Left lung (tissue), 10 donors: ENCODE results near the gene ASIC4. TPM values are rescaled to one million over a fixed set of nuclear protein-coding genes. Genes with fewer than 3 reads are reported as not detected.

ENCODE experiments used
- ATAC-seq: fragments of 200-7000 bp; cut with Tn5 transposase; one replicate; pipeline ENCODE4 v1.9.1; 2020; ENCODE audit warnings: moderate library complexity
- DNase-seq, 4 donors: peaks; one replicate each; pipeline ENCODE4 v3.0.0-alpha.2; 2013 to 2020
- H3K27ac ChIP-seq, 2 donors: fragments of 200-600 bp; sonication (generic) in 1 of 2; one replicate each; pipeline versions ENCODE4 v1.5.0 to v1.8.0; 2020 to 2021
- H3K27me3 ChIP-seq, 2 donors: fragments of 200-600 bp; sonication (generic) in 1 of 2; one replicate each; pipeline versions ENCODE4 v1.5.0 to v1.8.0; 2020 to 2021
- H3K36me3 ChIP-seq, 2 donors: fragments of 200-600 bp; sonication (generic) in 1 of 2; one replicate each; pipeline versions ENCODE4 v1.5.0 to v1.8.0; 2020 to 2021
- H3K4me1 ChIP-seq, 2 donors: fragments of 200-600 bp; one replicate each; pipeline ENCODE4 v1.8.0; 2021
- H3K4me3 ChIP-seq, 2 donors: fragments of 200-600 bp; sonication (generic) in 1 of 2; one replicate each; pipeline versions ENCODE4 v1.5.0 to v1.8.0; 2020 to 2021; ENCODE audit warnings: mild to moderate bottlenecking in 1 of 2
- H3K9me3 ChIP-seq, 2 donors: fragments of 200-600 bp; sonication (generic) in 1 of 2; one replicate each; pipeline versions ENCODE4 v1.5.0 to v1.8.0; 2020 to 2021
- CTCF ChIP-seq, 2 donors: fragments of 200-600 bp; sonication (generic) in 1 of 2; IDR thresholded peaks; one replicate each; pipeline versions ENCODE4 v1.5.0 to v1.8.0; 2021; ENCODE audit warnings: antibody characterized with exemption in 2 of 2
- intact Hi-C, 2 donors: fragments of 100-400 bp; cut with DNase I; formaldehyde crosslinking; loops; one replicate each; pipeline versions ENCODE4 v1.11.2 to v1.14.2; 2022
- polyA plus RNA-seq, 6 donors: library from polyadenylated mRNA; unstranded; fragments of 120-200 nt; gene quantifications; one replicate each; pipeline ENCODE4 v1.2.1, GENCODE V29; 2013; ENCODE audit not compliant: insufficient read length in 6 of 6
- total RNA-seq, 2 donors: library from RNA; stranded (reverse); fragmentation: NEBNext Ultra II Directional; extraction: Animal tissue kit (Norgen Biotek cat#: 25700); gene quantifications; one replicate each; pipeline ENCODE4 v1.2.1, GENCODE V29; 2021
- donor health status: DM: no; HTN: yes; CAD: no.
- donor health status: DM: no; HTN: no; CAD: no.

ASIC4 gene
- total and polyA plus RNA-seq, 8 donors = 0.07 to 0.37 (median 0.20) TPM; not detected in 2

GRCh38 chr2:219507581-219508443 is 6.5 kb upstream of the ASIC4 start:
- H3K4me1 ChIP-seq = peaks cover 0 to 11% of the 10 kb centered on the region in 2 donors
- peaks cover 17 to 51% of the 10 kb centered on the region in 2 donors for H3K27me3 ChIP-seq
- H3K9me3 ChIP-seq = no peaks in the 10 kb centered on the region
- H3K4me3 ChIP-seq = no peak overlapping the region
- no peak for DNase-seq
- intact Hi-C loops = no loop called here
- peaks cover 0 to 53% of the 10 kb centered on the region in 2 donors for H3K36me3 ChIP-seq
- ATAC-seq = no peak
- TF ChIP-seq CTCF (IDR thresholded peaks at IDR 0.05) = no peak
- H3K27ac ChIP-seq = no peak overlapping the region

- H3K27ac ChIP-seq = no peak overlapping the region
- H3K9me3 ChIP-seq = no peaks in the 10 kb centered on the region
- no peak overlapping the region for H3K4me3 ChIP-seq
- H3K4me1 ChIP-seq = peaks cover 0 to 11% of the 10 kb centered on the region in 2 donors
- intact Hi-C loops = no loop called here
- H3K36me3 ChIP-seq = peaks cover 0 to 48% of the 10 kb centered on the region in 2 donors
- no peak for ATAC-seq
- DNase-seq = no peak
- TF ChIP-seq CTCF (IDR thresholded peaks at IDR 0.05) = no peak
- peaks cover 21 to 56% of the 10 kb centered on the region in 2 donors for H3K27me3 ChIP-seq
Observed at GRCh38 chr2:219508444-219508734, 5.9 kb upstream of the ASIC4 start.

GRCh38 chr2:219508971-219509779 is 5.1 kb upstream of the ASIC4 start:
- intact Hi-C loops = no loop called here
- H3K4me1 ChIP-seq = peaks cover 0 to 13% of the 10 kb centered on the region in 2 donors
- DNase-seq (peak in 1 of 4 donors; percentile 59), ATAC-seq (peak; percentile 6)
- H3K36me3 ChIP-seq = peaks cover 0 to 40% of the 10 kb centered on the region in 2 donors
- no peak for TF ChIP-seq CTCF (IDR thresholded peaks at IDR 0.05)
- no peak overlapping the region for H3K27ac ChIP-seq
- H3K27me3 ChIP-seq = peaks cover 29 to 64% of the 10 kb centered on the region in 2 donors
- H3K4me3 ChIP-seq = no peak overlapping the region
- no peaks in the 10 kb centered on the region for H3K9me3 ChIP-seq

GRCh38 chr2:219509780-219510511 is 4.3 kb upstream of the ASIC4 start:
- peak; percentile 35 to 50 for TF ChIP-seq CTCF (IDR thresholded peaks at IDR 0.05)
- ATAC-seq (peak; percentile 84), DNase-seq (peak; percentile 44 to 78 (median 54))
- H3K27ac ChIP-seq = no peak overlapping the region
- H3K27me3 ChIP-seq = peaks cover 36 to 72% of the 10 kb centered on the region in 2 donors
- peaks cover 0 to 17% of the 10 kb centered on the region in 2 donors for H3K4me1 ChIP-seq
- H3K36me3 ChIP-seq = peaks cover 0 to 33% of the 10 kb centered on the region in 2 donors
- H3K4me3 ChIP-seq = no peak overlapping the region
- intact Hi-C loops = no loop called here
- H3K9me3 ChIP-seq = no peaks in the 10 kb centered on the region
